ENCODE results near the gene SLC66A2.

DNA sequence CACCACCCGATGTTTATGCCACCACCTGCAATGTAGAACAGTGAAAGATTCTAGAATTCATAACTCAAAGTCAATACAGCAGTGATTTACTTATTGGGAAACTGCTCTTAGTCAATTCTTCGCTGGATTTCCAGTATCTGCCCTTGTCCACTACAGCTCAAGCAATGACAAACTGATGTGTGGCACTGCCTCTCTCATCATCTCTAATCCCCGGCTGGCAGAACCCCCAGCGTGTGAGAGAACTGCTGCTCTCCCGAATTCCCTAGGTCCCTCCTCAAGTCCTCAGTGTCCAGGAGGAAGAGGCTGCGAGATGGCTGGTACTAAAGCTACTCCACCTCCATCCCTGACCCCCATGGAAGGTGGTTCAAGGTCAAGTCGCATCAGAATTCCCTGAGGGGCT is 35.3 kb upstream of the SLC66A2 start:
- TF ChIP-seq POLR2A (IDR thresholded peaks at IDR 0.05) (no peak), POLR2AphosphoS5 (IDR thresholded peaks at IDR 0.05) (no peak)
- TF ChIP-seq, protein P1, sequence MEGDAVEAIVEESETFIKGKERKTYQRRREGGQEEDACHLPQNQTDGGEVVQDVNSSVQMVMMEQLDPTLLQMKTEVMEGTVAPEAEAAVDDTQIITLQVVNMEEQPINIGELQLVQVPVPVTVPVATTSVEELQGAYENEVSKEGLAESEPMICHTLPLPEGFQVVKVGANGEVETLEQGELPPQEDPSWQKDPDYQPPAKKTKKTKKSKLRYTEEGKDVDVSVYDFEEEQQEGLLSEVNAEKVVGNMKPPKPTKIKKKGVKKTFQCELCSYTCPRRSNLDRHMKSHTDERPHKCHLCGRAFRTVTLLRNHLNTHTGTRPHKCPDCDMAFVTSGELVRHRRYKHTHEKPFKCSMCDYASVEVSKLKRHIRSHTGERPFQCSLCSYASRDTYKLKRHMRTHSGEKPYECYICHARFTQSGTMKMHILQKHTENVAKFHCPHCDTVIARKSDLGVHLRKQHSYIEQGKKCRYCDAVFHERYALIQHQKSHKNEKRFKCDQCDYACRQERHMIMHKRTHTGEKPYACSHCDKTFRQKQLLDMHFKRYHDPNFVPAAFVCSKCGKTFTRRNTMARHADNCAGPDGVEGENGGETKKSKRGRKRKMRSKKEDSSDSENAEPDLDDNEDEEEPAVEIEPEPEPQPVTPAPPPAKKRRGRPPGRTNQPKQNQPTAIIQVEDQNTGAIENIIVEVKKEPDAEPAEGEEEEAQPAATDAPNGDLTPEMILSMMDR (IDR thresholded peaks at IDR 0.05 in 8 of 11, conservative IDR thresholded peaks at IDR 0.05 in 3 of 11), result no peak
